Panc1 (cell line): ENCODE results near the gene LETM1. TPM values are rescaled to one million over a fixed set of nuclear protein-coding genes. Genes with fewer than 3 reads are reported as not detected.

Experiments
- ATAC-seq: fragments of 200-7000 bp; cut with Tn5 transposase; 2 replicates; pipeline ENCODE4 v1.9.1; 2020; ENCODE audit warnings: mild to moderate bottlenecking, moderate library complexity
- BruUV-seq: library from RNA; stranded (reverse); fragments of 400-500 nt; replicated peaks from 2 replicates; lab custom pipeline; 2021; lab: Mats Ljungman, UMichigan
- CTCF ChIA-PET: fragments of 300-600 bp; sonication (Branson Sonifier 250); formaldehyde crosslinking; loops from one replicate; lab custom pipeline; 2022; ENCODE audit warnings: antibody characterized with exemption; lab: Charles Lee
- POLR2A ChIA-PET: fragments of 300-600 bp; sonication (Branson Sonifier 250); formaldehyde crosslinking; loops from one replicate; lab custom pipeline; 2022; ENCODE audit warnings: antibody characterized with exemption; lab: Charles Lee
- DNase-seq: peaks from one replicate; pipeline ENCODE4 v3.0.0-alpha.2; 2010; ENCODE audit warnings: low read depth, low spot score
- H3K27ac ChIP-seq: 2 replicates; pipeline ENCODE4 v1.5.1; 2011; ENCODE audit warnings: mild to moderate bottlenecking, low read length, inconsistent platforms
- H3K27me3 ChIP-seq: fragments of 200-500 bp; sonication (Bioruptor generic); 2 replicates; pipeline ENCODE4 v1.6.0; 2014; ENCODE audit warnings: low read length, inconsistent platforms; ENCODE audit not compliant: control insufficient read depth, insufficient read depth
- H3K36me3 ChIP-seq: fragments of 200-500 bp; sonication (Bioruptor generic); 2 replicates; pipeline ENCODE4 v1.5.1; 2014; ENCODE audit warnings: inconsistent platforms, mild to moderate bottlenecking, low read length, moderate library complexity; ENCODE audit not compliant: control insufficient read depth, insufficient read depth
- H3K4me1 ChIP-seq: 2 replicates; pipeline ENCODE4 v1.5.1; 2011; ENCODE audit warnings: inconsistent platforms, mild to moderate bottlenecking, low read length, moderate library complexity; ENCODE audit not compliant: control insufficient read depth, insufficient read depth
- H3K4me3 ChIP-seq, 2 experiments: 2 replicates each; pipeline ENCODE4 v1.5.1; 2011 to 2012; ENCODE audit warnings: low read depth in 2 of 2, low read length in 2 of 2, mild to moderate bottlenecking in 2 of 2, inconsistent platforms in 1 of 2, moderate library complexity in 1 of 2
- H3K9me3 ChIP-seq: fragments of 200-500 bp; sonication (Bioruptor generic); 2 replicates; pipeline ENCODE4 v1.5.1; 2014; ENCODE audit warnings: low read depth, mild to moderate bottlenecking, inconsistent platforms, low read length, moderate library complexity; ENCODE audit not compliant: control insufficient read depth, insufficient read depth
- CTCF ChIP-seq: fragments of 450-650 bp; IDR thresholded peaks from 2 replicates; pipeline ENCODE4 v1.5.1; 2017; ENCODE audit warnings: mild to moderate bottlenecking
- POLR2AphosphoS5 ChIP-seq: IDR thresholded peaks from 2 replicates; pipeline ENCODE4 v1.6.1; 2012; ENCODE audit warnings: mild to moderate bottlenecking, low read depth, low read length, moderate library complexity
- REST ChIP-seq, 2 experiments: IDR thresholded peaks; 2 replicates each; pipeline ENCODE4 v1.6.1; 2011 to 2012; ENCODE audit warnings: low read depth in 2 of 2, control low read depth in 1 of 2, low read length in 1 of 2, mild to moderate bottlenecking in 1 of 2, moderate library complexity in 1 of 2; ENCODE audit not compliant: insufficient read depth in 1 of 2
- SIN3A ChIP-seq: IDR thresholded peaks from 2 replicates; pipeline ENCODE4 v1.6.1; 2012; ENCODE audit warnings: low read depth, mild to moderate bottlenecking, low read length, moderate library complexity, borderline replicate concordance; ENCODE audit not compliant: insufficient read depth
- TCF7L2 ChIP-seq: IDR thresholded peaks from 2 replicates; pipeline ENCODE4 v1.6.1; 2011; ENCODE audit warnings: mild to moderate bottlenecking, low read depth, low read length, inconsistent platforms
- in situ Hi-C: cut with HindIII; loops from 2 replicates; pipeline ENCODE4 v1.10.0; 2016; ENCODE audit warnings: low sequenced_read_pairs, low pct_unique_long_range_greater_than_20kb
- intact Hi-C: fragments of 100-400 bp; cut with micrococcal nuclease; formaldehyde crosslinking; loops from one replicate; pipeline ENCODE4 v1.10.0; 2022; ENCODE audit not compliant: unreplicated experiment
- total RNA-seq: library from RNA; stranded (reverse); gene quantifications from one replicate; pipeline ENCODE4 v1.2.1, GENCODE V29; 2021; ENCODE audit not compliant: unreplicated experiment

Gene LETM1
- total RNA-seq, 1 experiment from 2014 or later: 67.6 TPM

GRCh38 chr4:1771555-1772305, 84.2 kb downstream of the LETM1 start:
- Histone ChIP-seq H3K36me3 (no peaks in the 10 kb centered on the region), H3K9me3 (no peaks in the 10 kb centered on the region), H3K27ac (no peak overlapping the region), H3K27me3 (no peaks in the 10 kb centered on the region), H3K4me1 (no peaks in the 10 kb centered on the region), H3K4me3 (no peak overlapping the region)
- in situ Hi-C loops: no loop called here
- intact Hi-C loops: no loop called here
- TF ChIP-seq REST (IDR thresholded peaks at IDR 0.05; ENCODE audit: insufficient read depth in 1 of 2, low read depth in 2 of 2, low read length in 1 of 2) (no peak), SIN3A (no peak), TCF7L2 (no peak), CTCF (no peak), POLR2AphosphoS5 (no peak)
- CTCF ChIA-PET: no interaction called here
- no TSS peak for BruUV-seq
- no peak for DNase-seq
- no peak for ATAC-seq
- POLR2A ChIA-PET: no interaction called here

GRCh38 chr4:1770791-1771231, 85.1 kb downstream of the LETM1 start:
- intact Hi-C loops: no loop called here
- ATAC-seq (no peak), DNase-seq (no peak)
- H3K9me3 ChIP-seq: no peaks in the 10 kb centered on the region
- CTCF ChIA-PET: no interaction called here
- H3K27ac ChIP-seq: no peak overlapping the region
- H3K4me1 ChIP-seq: peaks cover 7% of the 10 kb centered on the region; the same call in 1 of the 2 replicates
- H3K4me3 ChIP-seq: no peak overlapping the region
- TF ChIP-seq REST (IDR thresholded peaks at IDR 0.05; ENCODE audit: insufficient read depth in 1 of 2, low read depth in 2 of 2, low read length in 1 of 2) (no peak), SIN3A (no peak), CTCF (no peak)
- BruUV-seq: no TSS peak
- no peaks in the 10 kb centered on the region for H3K27me3 ChIP-seq
- in situ Hi-C loops: no loop called here
- POLR2A ChIA-PET: no interaction called here
- H3K36me3 ChIP-seq: no peaks in the 10 kb centered on the region
